ENCODE data around the gene FBXL2.
"Not testable (repeated sequence)": the region's sequence is repeated elsewhere in the genome, so short reads cannot be mapped to it uniquely, and the experiment has no call there.

Gene FBXL2

DNA sequence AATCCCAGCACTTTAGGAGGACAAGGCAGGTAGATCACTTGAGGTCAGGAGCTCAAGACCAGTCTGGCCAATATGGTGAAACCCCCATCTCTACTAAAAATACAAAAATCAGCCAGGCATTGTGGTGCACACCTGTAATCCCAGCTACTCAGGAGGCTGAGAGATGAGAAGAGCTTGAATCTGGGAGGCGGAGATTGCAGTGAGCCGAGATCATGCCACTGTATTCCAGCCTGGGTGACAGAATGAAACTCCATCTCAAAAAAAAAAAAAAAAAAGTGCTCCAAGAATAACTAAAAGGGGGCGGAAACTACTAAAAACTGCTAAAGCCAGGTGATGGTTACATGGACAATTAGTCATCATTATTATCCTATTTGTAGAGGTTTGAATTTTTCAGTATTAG lies 133.6 kb downstream of the FBXL2 start:
- H3K4me3 Mint-ChIP-seq; H3K4me1 Mint-ChIP-seq (ENCODE audit: low read depth); H3K27ac Mint-ChIP-seq; H3K27me3 Mint-ChIP-seq; intact Hi-C loops (cut with micrococcal nuclease); H3K9me3 Mint-ChIP-seq: not testable (repeated sequence)
- H3K36me3 Mint-ChIP-seq (ENCODE audit: low read depth) = peaks cover 86% of the 10 kb centered on the region

DNA sequence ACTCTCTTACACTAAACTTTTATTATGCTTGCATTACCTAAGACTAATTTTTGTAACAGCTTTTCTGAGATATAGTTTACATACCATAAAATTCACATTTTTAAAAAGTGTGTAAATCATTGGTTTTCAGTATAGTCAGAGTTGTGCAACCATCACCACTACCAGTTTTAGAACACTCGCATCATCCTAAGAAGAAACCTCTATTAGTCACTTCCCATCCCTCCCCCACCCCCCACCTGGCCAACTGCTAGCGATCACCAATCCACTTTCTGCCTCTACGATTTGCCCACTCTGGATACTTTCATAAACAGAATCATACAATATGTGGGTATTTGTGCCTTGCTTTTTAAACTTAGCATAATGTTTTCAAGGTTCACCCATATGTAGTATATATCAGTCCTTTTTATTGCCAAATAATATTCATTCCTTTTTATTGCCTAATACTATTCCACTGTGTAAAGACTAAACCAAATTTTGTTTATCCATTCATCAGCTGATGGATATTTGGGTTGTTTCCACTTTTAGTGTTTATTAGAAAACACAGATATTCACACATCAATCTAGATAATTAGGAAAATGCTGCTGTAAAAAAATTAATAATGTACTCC lies 139.9 kb downstream of the FBXL2 start:
- Mint-ChIP-seq H3K27ac (no peak overlapping the region), H3K4me3 (no peak overlapping the region), H3K4me1 (ENCODE audit: low read depth) (peaks cover 36% of the 10 kb centered on the region), H3K9me3 (no peaks in the 10 kb centered on the region), H3K36me3 (ENCODE audit: low read depth) (peaks cover 85% of the 10 kb centered on the region), H3K27me3 (no peaks in the 10 kb centered on the region)
- intact Hi-C loops (cut with micrococcal nuclease) = no loop called here

DNA sequence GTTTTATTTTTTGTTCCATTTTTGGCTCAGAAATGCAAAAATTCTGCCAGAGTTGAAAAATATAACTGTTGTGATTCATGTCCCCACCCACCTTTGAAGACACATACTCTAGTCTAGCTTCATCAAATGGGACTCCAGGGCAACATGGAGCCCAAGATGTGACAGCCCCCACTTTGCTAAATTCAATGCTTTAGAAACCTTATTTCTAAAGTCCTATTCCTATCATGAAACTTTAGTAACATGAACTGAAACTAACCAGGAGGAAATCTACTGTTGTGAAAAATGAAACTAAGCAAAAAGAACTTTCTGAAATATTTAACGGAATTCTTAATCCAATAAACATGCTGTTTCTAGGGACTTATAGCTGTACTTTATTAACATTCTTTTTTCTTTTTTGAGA lies 142.7 kb downstream of the FBXL2 start:
- Mint-ChIP-seq H3K36me3 (ENCODE audit: low read depth) (peaks cover 81% of the 10 kb centered on the region), H3K4me3 (peak overlapping the region; percentile 65)

DNA sequence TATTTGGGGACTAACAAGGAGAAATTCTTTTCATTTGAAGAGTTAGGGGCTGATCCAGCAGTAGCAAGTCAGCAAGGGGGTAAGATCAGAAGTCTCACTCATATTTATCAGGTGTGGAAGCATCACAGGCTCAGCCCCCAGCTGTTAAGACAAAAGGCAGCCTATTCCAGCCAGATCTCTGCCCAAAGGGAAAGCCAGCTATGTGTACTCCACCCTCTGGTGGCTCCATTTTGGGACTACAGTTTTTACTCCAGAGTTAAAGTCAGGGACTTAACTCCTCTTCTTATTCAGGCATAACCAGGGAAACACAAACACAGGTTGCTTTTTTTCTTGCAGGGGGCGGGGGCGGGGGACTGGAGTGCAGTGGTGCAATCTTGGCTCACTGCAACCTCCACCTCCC lies 143.7 kb downstream of the FBXL2 start:
- Mint-ChIP-seq H3K4me3 (no peak overlapping the region), H3K4me1 (ENCODE audit: low read depth) (peaks cover 49% of the 10 kb centered on the region), H3K27ac (peak overlapping the region; percentile 82), H3K36me3 (ENCODE audit: low read depth) (peaks cover 76% of the 10 kb centered on the region), H3K9me3 (no peaks in the 10 kb centered on the region), H3K27me3 (no peaks in the 10 kb centered on the region)
- intact Hi-C loops (cut with micrococcal nuclease) = loop anchor here (2.0 kb wide), 1 partner anchor 18 kb away; no protein-coding TSS in a partner anchor

More for the DNA sequence above, 142.7 kb downstream of the FBXL2 start:
- Mint-ChIP-seq H3K27ac (peak overlapping the region; percentile 82), H3K27me3 (no peaks in the 10 kb centered on the region), H3K4me1 (ENCODE audit: low read depth) (peaks cover 43% of the 10 kb centered on the region), H3K9me3 (no peaks in the 10 kb centered on the region)
- intact Hi-C loops (cut with micrococcal nuclease) = loop anchor here (2.0 kb wide), 1 partner anchor 19 kb away; no protein-coding TSS in a partner anchor

DNA sequence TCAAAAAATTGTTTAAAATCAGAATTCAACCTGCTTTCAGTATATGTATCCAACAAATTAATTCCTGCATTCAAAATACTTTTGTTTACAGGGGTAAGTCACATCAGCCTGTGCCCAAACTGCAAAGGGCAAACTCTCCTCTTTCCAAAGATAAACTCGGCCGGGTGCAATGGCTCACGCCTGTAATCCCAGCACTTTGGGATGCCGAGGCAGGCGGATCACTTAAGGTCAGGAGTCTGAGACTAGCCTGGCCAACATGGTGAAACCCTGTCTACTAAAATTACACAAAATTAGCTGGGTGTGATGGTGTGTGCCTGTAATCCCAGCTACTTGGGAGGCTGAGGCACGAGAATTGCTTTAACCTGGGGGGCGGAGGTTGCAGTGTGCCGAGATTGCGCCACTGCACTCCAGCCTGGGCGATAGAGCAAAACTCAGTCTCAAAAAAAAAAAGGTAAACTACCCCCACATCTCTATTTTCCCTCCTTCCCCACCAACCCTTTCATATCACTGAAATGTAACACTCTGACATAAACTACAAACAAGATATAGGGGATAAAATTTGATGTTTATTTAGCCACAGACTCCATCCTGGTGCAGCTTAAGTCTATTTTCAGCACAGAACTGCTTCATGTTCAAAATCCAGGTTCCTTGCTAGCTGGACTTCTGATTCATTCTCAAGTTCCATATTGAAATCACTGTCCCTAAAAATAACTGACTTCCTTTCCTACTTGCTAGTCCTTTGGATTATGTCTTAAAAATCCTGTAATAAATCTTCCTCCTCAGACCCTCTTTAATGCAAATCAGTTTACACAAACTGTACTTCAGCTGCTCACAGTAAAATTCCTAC lies 147.6 kb downstream of the FBXL2 start:
- H3K27me3 Mint-ChIP-seq = no peaks in the 10 kb centered on the region
- no peak overlapping the region for H3K4me3 Mint-ChIP-seq
- no peak overlapping the region for H3K27ac Mint-ChIP-seq
- no peaks in the 10 kb centered on the region for H3K9me3 Mint-ChIP-seq
- H3K36me3 Mint-ChIP-seq (ENCODE audit: low read depth) = peaks cover 43% of the 10 kb centered on the region
- intact Hi-C loops (cut with micrococcal nuclease) = no loop called here
- H3K4me1 Mint-ChIP-seq (ENCODE audit: low read depth) = peaks cover 64% of the 10 kb centered on the region

DNA sequence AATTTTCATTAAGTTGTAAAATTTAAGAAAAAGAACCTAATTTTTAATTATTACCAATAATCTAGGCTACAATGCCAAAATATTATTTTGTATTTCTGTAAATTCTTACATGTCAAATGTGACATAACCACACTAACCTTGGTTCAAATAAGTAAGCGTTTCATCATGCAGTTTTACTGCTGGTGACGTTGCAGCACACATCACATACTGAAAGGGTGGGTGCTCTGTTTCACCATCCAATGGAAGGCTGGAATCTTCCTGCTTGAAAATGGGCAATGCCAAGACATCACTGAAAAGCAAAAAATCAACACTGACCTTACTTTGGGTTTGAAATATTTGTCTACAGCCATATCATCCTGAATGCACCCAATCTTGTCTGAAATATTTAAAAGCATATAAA lies 148.2 kb downstream of the FBXL2 start:
- no peak overlapping the region for H3K4me3 Mint-ChIP-seq
- H3K4me1 Mint-ChIP-seq (ENCODE audit: low read depth) = peaks cover 64% of the 10 kb centered on the region
- no peak overlapping the region for H3K27ac Mint-ChIP-seq
- H3K36me3 Mint-ChIP-seq (ENCODE audit: low read depth) = peaks cover 39% of the 10 kb centered on the region
- H3K27me3 Mint-ChIP-seq = no peaks in the 10 kb centered on the region
- intact Hi-C loops (cut with micrococcal nuclease) = no loop called here
- H3K9me3 Mint-ChIP-seq = no peaks in the 10 kb centered on the region

DNA sequence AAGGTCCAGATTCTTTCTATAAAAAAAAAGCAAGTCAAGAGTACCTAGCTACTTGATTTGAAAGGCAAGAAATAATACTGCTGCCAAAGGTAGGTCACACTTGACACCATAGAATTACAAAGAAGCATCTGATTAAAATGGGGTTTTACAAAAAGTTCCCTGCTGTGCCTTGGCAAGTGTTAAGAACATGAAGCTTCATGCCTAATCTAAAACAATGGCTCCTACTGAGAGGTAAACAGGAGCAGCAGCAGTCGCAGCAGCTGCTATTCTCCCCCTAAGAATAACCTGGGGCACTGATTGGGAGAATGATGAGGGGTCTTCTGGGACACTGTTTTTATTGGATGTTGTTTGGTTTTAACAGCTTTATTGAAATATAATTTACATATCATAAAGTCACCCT lies 148.8 kb downstream of the FBXL2 start:
- Mint-ChIP-seq H3K4me3 (no peak overlapping the region), H3K4me1 (ENCODE audit: low read depth) (peaks cover 64% of the 10 kb centered on the region), H3K36me3 (ENCODE audit: low read depth) (peaks cover 35% of the 10 kb centered on the region), H3K27me3 (no peaks in the 10 kb centered on the region), H3K9me3 (no peaks in the 10 kb centered on the region), H3K27ac (no peak overlapping the region)
- intact Hi-C loops (cut with micrococcal nuclease) = no loop called here

DNA sequence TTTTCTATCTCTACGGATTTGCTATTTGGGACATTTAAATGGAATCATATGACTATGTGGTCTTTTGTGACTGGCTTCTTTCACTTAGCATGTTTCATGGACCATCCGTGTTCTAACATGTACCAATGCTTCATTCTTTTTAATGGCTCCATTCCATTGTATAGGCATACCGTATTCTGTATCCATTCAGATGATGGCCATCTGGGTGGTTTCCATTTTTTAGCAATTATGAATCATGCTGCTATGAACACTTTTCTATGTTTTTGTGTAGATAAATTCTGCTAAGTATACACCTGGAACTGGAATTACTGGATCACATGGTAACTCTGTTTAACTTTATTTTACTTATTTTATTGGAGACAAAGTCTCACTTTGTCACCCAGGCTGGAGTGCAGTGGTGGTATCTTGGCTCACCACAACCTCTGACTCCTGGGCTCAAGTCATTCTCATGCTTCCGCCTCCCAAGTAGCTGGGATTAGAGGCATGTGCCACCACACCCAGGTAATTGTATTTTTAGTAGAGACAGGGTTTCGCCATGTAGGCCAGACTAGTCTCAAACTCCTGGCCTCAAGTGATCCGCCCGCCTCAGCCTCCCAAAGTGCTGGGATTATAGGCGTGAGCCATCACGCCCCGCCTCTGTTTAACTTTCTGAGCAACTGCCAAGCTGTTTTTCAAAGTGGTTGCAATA lies 149.5 kb downstream of the FBXL2 start:
- intact Hi-C loops (cut with micrococcal nuclease) = no loop called here
- Mint-ChIP-seq H3K27me3 (no peaks in the 10 kb centered on the region), H3K36me3 (ENCODE audit: low read depth) (peaks cover 28% of the 10 kb centered on the region), H3K9me3 (no peaks in the 10 kb centered on the region), H3K4me1 (ENCODE audit: low read depth) (peaks cover 66% of the 10 kb centered on the region), H3K4me3 (no peak overlapping the region), H3K27ac (no peak overlapping the region)

DNA sequence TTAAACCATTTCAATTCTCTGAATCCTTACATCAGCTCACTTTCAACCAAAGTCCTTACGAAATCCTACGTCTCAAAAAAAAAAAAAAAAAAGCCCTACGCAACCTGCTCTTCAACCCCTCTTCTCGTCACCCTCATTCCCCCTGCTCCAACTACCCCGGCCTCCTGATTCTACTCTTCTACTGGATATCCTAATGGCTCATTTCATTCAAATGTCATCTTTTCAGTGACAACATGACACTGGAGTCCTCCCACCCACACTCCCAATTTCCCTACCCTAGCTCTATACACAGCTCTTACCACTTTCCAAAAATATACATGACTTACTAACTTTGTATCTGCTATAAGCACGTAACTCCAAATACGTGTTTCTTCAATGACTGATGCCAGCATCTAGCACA lies 151.5 kb downstream of the FBXL2 start:
- H3K4me3 Mint-ChIP-seq = peak overlapping the region; percentile 27
- no peaks in the 10 kb centered on the region for H3K9me3 Mint-ChIP-seq
- intact Hi-C loops (cut with micrococcal nuclease) = no loop called here
- peak overlapping the region; percentile 74 for H3K27ac Mint-ChIP-seq
- H3K36me3 Mint-ChIP-seq (ENCODE audit: low read depth) = peaks cover 11% of the 10 kb centered on the region
- no peaks in the 10 kb centered on the region for H3K27me3 Mint-ChIP-seq
- H3K4me1 Mint-ChIP-seq (ENCODE audit: low read depth) = peaks cover 79% of the 10 kb centered on the region

DNA sequence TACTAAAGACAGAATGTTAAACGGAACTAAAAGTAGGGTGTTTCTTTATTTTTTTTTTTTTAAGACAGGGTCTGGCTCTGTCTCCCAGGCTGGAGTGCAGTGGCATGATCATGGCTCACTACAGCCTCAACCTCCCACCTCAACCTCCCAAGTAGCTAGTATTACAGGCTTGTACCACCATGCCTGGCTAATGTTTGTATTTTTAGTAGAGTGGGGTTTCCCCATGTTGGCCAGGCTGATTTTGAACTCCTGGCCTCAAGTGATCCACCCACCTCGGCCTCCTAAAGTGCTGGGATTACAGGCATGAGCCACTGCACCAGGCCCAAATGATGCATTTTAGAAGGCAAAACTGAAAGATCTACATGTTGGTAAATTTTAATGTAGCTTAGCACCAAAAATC lies 152.1 kb downstream of the FBXL2 start:
- H3K9me3 Mint-ChIP-seq; intact Hi-C loops (cut with micrococcal nuclease); H3K4me3 Mint-ChIP-seq; H3K27me3 Mint-ChIP-seq: not testable (repeated sequence)
- Mint-ChIP-seq H3K4me1 (ENCODE audit: low read depth) (peaks cover 83% of the 10 kb centered on the region), H3K27ac (peak overlapping the region; percentile 74), H3K36me3 (ENCODE audit: low read depth) (peaks cover 11% of the 10 kb centered on the region)

DNA sequence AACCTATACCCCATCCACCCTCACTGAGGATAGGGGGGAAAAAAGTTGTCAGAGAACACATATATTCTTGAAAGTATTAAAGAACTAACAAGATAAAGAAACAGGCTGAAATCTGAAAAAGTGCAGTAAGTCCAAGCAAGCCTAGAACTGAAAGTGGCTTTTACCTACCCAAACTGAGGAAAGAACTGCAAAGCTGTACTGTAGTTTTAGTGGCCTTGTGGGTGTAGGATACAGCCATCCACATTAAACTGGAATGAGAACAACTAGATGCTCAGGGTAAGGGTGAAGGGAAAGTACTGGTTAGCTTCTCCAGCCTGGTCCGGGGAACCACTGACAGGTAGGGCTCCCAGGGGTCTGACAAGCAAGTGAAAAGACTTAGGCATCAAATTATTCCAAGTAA lies 152.8 kb downstream of the FBXL2 start:
- H3K27me3 Mint-ChIP-seq = no peaks in the 10 kb centered on the region
- no peaks in the 10 kb centered on the region for H3K9me3 Mint-ChIP-seq
- intact Hi-C loops (cut with micrococcal nuclease) = loop anchor here (10.0 kb wide), 1 partner anchor 365 kb away; the partner anchor contains the start of gene PDCD6IP
- H3K27ac Mint-ChIP-seq = peak overlapping the region; percentile 53
- no peak overlapping the region for H3K4me3 Mint-ChIP-seq
- H3K4me1 Mint-ChIP-seq (ENCODE audit: low read depth) = peaks cover 78% of the 10 kb centered on the region
- peaks cover 4% of the 10 kb centered on the region for H3K36me3 Mint-ChIP-seq (ENCODE audit: low read depth)

DNA sequence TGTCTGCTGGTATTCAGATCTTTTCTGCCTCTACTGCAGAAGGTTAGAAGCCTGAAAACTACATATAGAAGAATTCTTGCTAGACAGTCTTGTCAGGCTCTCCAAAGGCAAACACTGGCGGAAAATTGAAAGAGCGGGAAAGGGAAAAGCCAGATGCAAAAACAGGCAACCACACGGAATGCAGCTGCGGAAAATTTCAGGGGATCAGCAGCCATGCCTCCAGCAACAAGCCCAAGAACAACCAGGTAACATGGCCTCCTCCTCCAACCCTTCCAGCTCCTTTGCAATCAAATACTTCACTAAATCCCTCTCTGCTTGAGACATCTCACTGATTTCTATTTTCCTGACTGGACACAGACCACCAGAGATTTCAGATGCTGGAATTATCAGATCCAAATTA lies 153.3 kb downstream of the FBXL2 start:
- no peaks in the 10 kb centered on the region for H3K36me3 Mint-ChIP-seq (ENCODE audit: low read depth)
- H3K4me3 Mint-ChIP-seq = no peak overlapping the region
- H3K27me3 Mint-ChIP-seq = no peaks in the 10 kb centered on the region
- intact Hi-C loops (cut with micrococcal nuclease) = loop anchor here (10.0 kb wide), 1 partner anchor 364 kb away; the partner anchor contains the start of gene PDCD6IP
- no peaks in the 10 kb centered on the region for H3K9me3 Mint-ChIP-seq
- H3K27ac Mint-ChIP-seq = peak overlapping the region; percentile 53
- H3K4me1 Mint-ChIP-seq (ENCODE audit: low read depth) = peaks cover 74% of the 10 kb centered on the region

DNA sequence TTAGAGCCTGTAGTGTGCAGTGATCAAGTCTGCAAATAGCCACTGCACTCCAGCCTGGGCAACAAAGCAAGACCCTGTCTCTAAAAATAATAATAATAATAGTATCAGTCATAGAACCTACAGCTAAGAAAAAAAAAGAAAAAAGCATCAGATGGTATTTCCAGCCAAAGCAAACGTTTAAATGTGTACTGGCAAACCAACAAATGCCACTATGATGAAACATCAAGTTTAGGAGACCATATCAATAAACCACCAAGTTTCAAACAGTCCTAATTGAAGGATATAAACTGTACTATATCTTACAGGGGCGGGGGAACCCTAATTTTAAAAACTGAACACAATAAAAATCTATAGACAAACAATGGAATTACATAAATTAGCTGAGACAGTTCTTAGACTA lies 156.6 kb downstream of the FBXL2 start:
- intact Hi-C loops (cut with micrococcal nuclease) = loop anchor here (10.0 kb wide), 1 partner anchor 361 kb away; the partner anchor contains the start of gene PDCD6IP
- Mint-ChIP-seq H3K27me3 (no peaks in the 10 kb centered on the region), H3K36me3 (ENCODE audit: low read depth) (peaks cover under 1% of the 10 kb centered on the region), H3K9me3 (no peaks in the 10 kb centered on the region), H3K4me3 (no peak overlapping the region), H3K4me1 (ENCODE audit: low read depth) (peaks cover 70% of the 10 kb centered on the region), H3K27ac (no peak overlapping the region)

Data from dendritic cell treated with granulocyte-macrophage colony-stimulating factor and Interleukin-4, amounts not matched to agents 40 ng/mL and 50 ng/mL, for 4 days (primary cell).